ENCODE results near the gene PPA1.

GRCh38 chr10:70270952-70271351 is 37.7 kb upstream of the PPA1 start:
- TF ChIP-seq CTCF (IDR thresholded peaks at IDR 0.05) = no peak
- no peak for TF ChIP-seq POLR2A (IDR thresholded peaks at IDR 0.05)
